ENCODE results near the gene SMYD3.

- no peak for TF ChIP-seq CTCF (IDR thresholded peaks at IDR 0.05)
- TF ChIP-seq POLR2A (IDR thresholded peaks at IDR 0.05): no peak
Measured at GRCh38 chr1:245837718-245838117, 669.4 kb downstream of the SMYD3 start.
